Gastrocnemius medialis (tissue), 4 donors: ENCODE data around the gene PPP1R7. TPM values are rescaled to one million over a fixed set of nuclear protein-coding genes. Genes with fewer than 3 reads are reported as not detected.

Source experiments
- ATAC-seq, 2 donors: fragments of 150-250 bp; one replicate each; pipeline ENCODE4 v1.9.1; 2016
- DNase-seq, 2 donors: peaks; one replicate each; pipeline ENCODE4 v3.0.0-alpha.2; 2019
- H3K27ac ChIP-seq, 4 donors: fragments of 200-600 bp; sonication (generic); 1 replicate in 1 of 4; 2 replicates in 3 of 4; pipeline ENCODE4 v1.5.1; 2016 to 2018; ENCODE audit warnings: mild to moderate bottlenecking in 2 of 4, moderate library complexity in 1 of 4
- H3K27me3 ChIP-seq, 3 donors: fragments of 200-600 bp; sonication (generic) in 2 of 3; 1 replicate in 1 of 3; 2 replicates in 2 of 3; pipeline versions ENCODE4 v1.5.1 to v1.6.0; 2016 to 2019; ENCODE audit warnings: mild to moderate bottlenecking in 1 of 3, moderate library complexity in 1 of 3
- H3K36me3 ChIP-seq, 2 donors: fragments of 200-600 bp; sonication (generic) in 1 of 2; one replicate each; pipeline ENCODE4 v1.5.1; 2017 to 2018
- H3K4me1 ChIP-seq, 2 donors: fragments of 200-600 bp; sonication (generic) in 1 of 2; one replicate each; pipeline ENCODE4 v1.5.1; 2016 to 2017; ENCODE audit warnings: mild to moderate bottlenecking in 2 of 2
- H3K4me3 ChIP-seq, 4 donors: fragments of 200-600 bp; sonication (generic) in 3 of 4; 1 replicate in 1 of 4; 2 replicates in 3 of 4; pipeline ENCODE4 v1.5.1; 2016 to 2019; ENCODE audit warnings: mild to moderate bottlenecking in 2 of 4
- H3K9me3 ChIP-seq, 3 donors: fragments of 200-600 bp; sonication (generic) in 2 of 3; 1 replicate in 1 of 3; 2 replicates in 2 of 3; pipeline ENCODE4 v1.5.1; 2016 to 2019
- CTCF ChIP-seq, 5 experiments: fragments of 450-650 bp in 3 of 5; fragments of 200-600 bp in 2 of 5; sonication (generic) in 2 of 5; IDR thresholded peaks in 4 of 5; conservative IDR thresholded peaks in 1 of 5; 1 replicate in 4 of 5; 2 replicates in 1 of 5; pipeline ENCODE4 v1.5.1; 2016 to 2019; ENCODE audit warnings: antibody characterized with exemption in 5 of 5, mild to moderate bottlenecking in 3 of 5, moderate library complexity in 3 of 5
- POLR2A ChIP-seq, 2 donors: fragments of 450-650 bp; IDR thresholded peaks; one replicate each; pipeline ENCODE4 v1.6.1; 2017; ENCODE audit warnings: antibody characterized with exemption in 2 of 2, mild to moderate bottlenecking in 2 of 2, moderate library complexity in 2 of 2
- in situ Hi-C, 4 donors: fragments of 200-750 bp; cut with MboI; loops; one replicate each; pipeline versions ENCODE4 v1.15.0 to v1.8.0; 2017; ENCODE audit warnings: low sequenced_read_pairs in 4 of 4
- intact Hi-C: fragments of 100-400 bp; cut with DNase I; formaldehyde crosslinking; loops from one replicate; pipeline ENCODE4 v1.15.1; 2023; ENCODE audit warnings: low total_unique reads
- total RNA-seq, 4 donors: library from RNA; depleted of rRNA; stranded (reverse); fragments of >200 nt; gene quantifications; one replicate each; pipeline versions ENCODE4 v1.1.0 to v1.2.3, GENCODE V29; 2016

PPP1R7 gene
- total RNA-seq, 4 donors from 2014 or later = 58.6 to 87.8 (median 67.2) TPM

DNA sequence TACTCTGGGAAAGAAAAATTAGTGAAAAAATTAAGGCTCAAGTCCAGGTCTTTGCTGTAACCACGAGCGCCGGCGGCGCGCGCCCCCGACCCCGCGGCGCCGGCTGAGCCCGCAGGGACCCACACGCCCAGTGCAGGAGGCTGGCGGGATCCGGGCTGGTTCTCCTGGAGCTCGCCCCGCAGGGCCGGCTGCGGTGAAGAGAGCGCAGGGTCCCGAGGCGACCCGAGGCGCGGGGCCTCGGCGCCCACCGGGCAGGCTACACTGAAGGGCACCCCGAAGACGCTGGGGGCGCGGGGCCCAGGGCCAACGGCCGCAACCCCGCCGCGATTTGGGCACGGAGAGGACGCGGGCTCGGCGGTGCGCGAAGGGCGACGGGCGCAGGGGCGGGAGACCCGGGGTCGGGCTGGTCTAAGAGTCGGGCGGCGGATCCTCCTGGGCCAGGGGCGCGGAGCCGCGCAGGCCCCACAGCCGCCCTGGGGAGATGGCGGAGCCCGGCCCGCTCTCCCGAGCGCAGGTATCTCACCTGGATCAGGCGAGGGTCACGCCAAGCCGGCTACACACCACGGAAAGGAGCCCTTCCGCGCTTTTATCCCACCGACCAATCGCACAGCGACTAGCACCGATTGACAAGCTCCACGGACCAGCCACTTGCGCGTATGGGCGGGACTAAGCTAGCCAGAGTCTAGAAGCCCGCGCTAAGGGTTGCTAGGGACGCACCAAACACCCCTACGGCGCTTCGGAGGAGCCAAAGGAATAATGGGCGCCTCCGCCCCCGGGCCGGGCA is 1.2 kb upstream of the PPP1R7 start, which contains the start of gene PASK:
TSS of gene PASK (minus strand) at position 582 of the 784 bp plus-strand sequence. CDS start 6,440 bp downstream, outside the sequence.
- in situ Hi-C loops (no loop called here), intact Hi-C loops (loop anchor here (2.0 to 5.0 kb wide), 2 partner anchors 68 to 237 kb away; no protein-coding TSS in a partner anchor)
- DNase-seq = peak; percentile 92 to 93
- peak; percentile 94 to 96 for ATAC-seq
- Histone ChIP-seq H3K27ac (peak within 1 kb of the TSS; percentile 78 to 93 (median 84)), H3K9me3 (no peaks in the 10 kb centered on the region), H3K27me3 (no peaks in the 10 kb centered on the region), H3K4me1 (peaks cover 13 to 15% of the 10 kb centered on the region in 2 donors), H3K36me3 (peaks cover 0 to 4% of the 10 kb centered on the region in 2 donors), H3K4me3 (peak within 1 kb of the TSS; percentile 72 to 99 (median 83))
- TF ChIP-seq CTCF (IDR thresholded peaks at IDR 0.05 in 4 of 5, conservative IDR thresholded peaks at IDR 0.05 in 1 of 5) (no peak), POLR2A (IDR thresholded peaks at IDR 0.05) (no peak)

- no peak for TF ChIP-seq CTCF (IDR thresholded peaks at IDR 0.05 in 4 of 5, conservative IDR thresholded peaks at IDR 0.05 in 1 of 5)
- no peak for TF ChIP-seq POLR2A (IDR thresholded peaks at IDR 0.05)
- H3K9me3 ChIP-seq = no peaks in the 10 kb centered on the region
- peaks cover 13 to 15% of the 10 kb centered on the region in 2 donors for H3K4me1 ChIP-seq
- peak overlapping the region; percentile 35 to 93 (median 84) for H3K27ac ChIP-seq
- H3K36me3 ChIP-seq = peaks cover 0 to 4% of the 10 kb centered on the region in 2 donors
- H3K4me3 ChIP-seq = peak overlapping the region; percentile 72 to 99 (median 83)
- DNase-seq = no peak
- in situ Hi-C loops = no loop called here
- intact Hi-C loops = loop anchor here (2.0 to 5.0 kb wide), 2 partner anchors 67 to 237 kb away; no protein-coding TSS in a partner anchor
- no peaks in the 10 kb centered on the region for H3K27me3 ChIP-seq
- peak; percentile 28 to 35 for ATAC-seq
Measured at GRCh38 chr2:241149675-241149924, 667 bp upstream of the PPP1R7 start.

GRCh38 chr2:241150660-241151530 is 628 bp downstream of the PPP1R7 start:
- TF ChIP-seq CTCF (IDR thresholded peaks at IDR 0.05 in 4 of 5, conservative IDR thresholded peaks at IDR 0.05 in 1 of 5) (no peak), POLR2A (IDR thresholded peaks at IDR 0.05) (no peak)
- in situ Hi-C loops = no loop called here
- intact Hi-C loops = loop anchor here (1.0 to 2.0 kb wide), 2 partner anchors 9 to 48 kb away; partner anchors contain the start of gene MTERF4
- H3K4me1 ChIP-seq = peaks cover 13 to 15% of the 10 kb centered on the region in 2 donors
- H3K4me3 ChIP-seq = peak overlapping the region; percentile 72 to 99 (median 83)
- no peaks in the 10 kb centered on the region for H3K9me3 ChIP-seq
- ATAC-seq (peak; percentile 9 to 12), DNase-seq (peak in 1 of 2 donors; percentile 31)
- no peaks in the 10 kb centered on the region for H3K27me3 ChIP-seq
- peak overlapping the region; percentile 78 to 93 (median 84) for H3K27ac ChIP-seq
- peaks cover 0 to 4% of the 10 kb centered on the region in 2 donors for H3K36me3 ChIP-seq

DNA sequence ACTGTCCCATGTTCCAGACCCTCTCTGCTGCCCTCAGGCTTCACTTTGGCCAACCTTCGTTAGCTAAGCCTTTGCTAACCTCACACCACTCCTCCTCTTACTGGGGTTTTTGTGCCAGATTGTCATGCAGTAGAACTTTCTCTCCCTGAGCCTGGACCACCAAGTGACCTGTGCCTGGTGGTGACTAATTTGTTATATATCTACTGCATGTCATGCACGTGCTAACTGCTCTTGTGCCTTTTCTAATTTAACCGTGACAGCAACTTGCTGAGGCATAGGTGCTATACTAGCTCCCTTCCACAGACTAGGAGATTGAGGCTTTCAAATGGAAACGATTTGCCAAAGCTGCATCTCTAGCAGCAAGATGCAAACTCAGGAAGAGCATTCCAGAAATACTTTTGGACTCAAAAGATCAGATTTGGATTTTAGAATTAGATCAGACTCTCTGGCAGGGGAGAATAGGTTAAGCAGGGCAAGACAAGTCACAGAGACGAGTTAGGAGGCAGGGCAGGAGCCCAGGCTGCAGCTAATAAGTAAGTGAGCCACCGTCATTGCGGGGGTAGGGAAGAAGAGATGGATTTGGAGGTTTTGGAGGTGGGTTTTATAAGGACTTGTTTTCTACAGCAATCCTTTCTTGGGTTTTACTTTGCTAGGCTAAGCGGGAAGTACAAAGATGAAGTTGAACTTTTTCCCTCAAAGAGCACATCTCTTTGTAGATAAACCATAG is 1.8 kb downstream of the PPP1R7 start:
- ATAC-seq = no peak
- no peaks in the 10 kb centered on the region for H3K9me3 ChIP-seq
- H3K27me3 ChIP-seq = no peaks in the 10 kb centered on the region
- TF ChIP-seq CTCF (IDR thresholded peaks at IDR 0.05 in 4 of 5, conservative IDR thresholded peaks at IDR 0.05 in 1 of 5) (no peak), POLR2A (IDR thresholded peaks at IDR 0.05) (no peak)
- no peak for DNase-seq
- peaks cover 13 to 15% of the 10 kb centered on the region in 2 donors for H3K4me1 ChIP-seq
- no peak overlapping the region for H3K4me3 ChIP-seq
- in situ Hi-C loops = no loop called here
- peaks cover 0 to 4% of the 10 kb centered on the region in 2 donors for H3K36me3 ChIP-seq
- no peak overlapping the region for H3K27ac ChIP-seq
- intact Hi-C loops = loop anchor here (2.0 kb wide), 1 partner anchor 49 kb away; the partner anchor contains the start of gene MTERF4
